Fibroblast of skin of scalp (primary cell): ENCODE data around the gene ITIH3.

Experiments
- DNase-seq: peaks from one replicate; pipeline ENCODE4 v3.0.0-alpha.2; 2013

Gene ITIH3

DNA sequence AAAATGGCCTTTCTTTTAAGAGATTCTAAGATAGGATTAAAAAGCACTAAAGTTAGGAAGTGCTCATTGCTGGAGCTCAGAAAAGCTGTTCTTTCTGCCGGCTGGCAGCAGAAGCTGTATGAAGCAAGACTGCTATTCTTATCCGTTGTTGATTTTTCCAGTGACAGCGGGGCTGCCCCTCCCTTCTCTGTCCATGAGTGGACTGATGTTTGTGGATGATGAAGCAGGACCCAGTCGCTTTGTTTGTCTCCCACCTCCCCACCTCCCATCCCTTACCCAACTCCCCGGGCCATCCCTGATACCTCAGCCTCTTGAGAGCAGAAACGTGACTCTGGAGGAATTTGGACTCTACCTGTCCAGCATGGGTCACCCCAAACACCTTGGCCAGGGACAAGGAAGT lies 50.6 kb downstream of the ITIH3 start:
- no peak for DNase-seq

- no peak for DNase-seq
Observed at GRCh38 chr3:52845691-52846431, 51.3 kb downstream of the ITIH3 start.

DNA sequence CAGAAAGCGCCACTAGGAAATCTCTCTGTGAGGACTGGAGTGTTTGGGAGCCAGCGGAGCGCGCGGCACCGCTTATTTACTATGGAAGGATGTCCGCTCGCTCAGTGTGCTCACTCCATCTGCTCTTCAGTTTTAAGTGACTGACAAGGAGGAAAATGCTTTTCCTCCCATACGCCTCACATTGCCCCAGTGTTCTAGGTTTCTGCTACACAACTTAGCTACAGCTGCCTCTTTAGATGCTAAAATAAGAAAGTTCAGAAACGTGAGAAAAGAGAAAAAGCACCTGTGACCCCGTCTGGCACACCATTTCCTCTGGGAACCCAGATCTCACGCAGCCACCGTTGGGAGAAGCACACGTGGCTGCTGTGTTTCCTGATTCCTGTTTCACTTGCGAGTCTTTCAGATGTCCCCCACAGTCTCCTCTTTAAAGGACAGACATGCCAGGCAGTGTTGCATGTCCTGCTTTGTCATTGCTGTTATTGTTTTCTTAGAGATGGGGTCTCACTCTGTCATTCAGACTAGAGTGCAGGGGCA lies 51.9 kb downstream of the ITIH3 start:
- DNase-seq: no peak

DNA sequence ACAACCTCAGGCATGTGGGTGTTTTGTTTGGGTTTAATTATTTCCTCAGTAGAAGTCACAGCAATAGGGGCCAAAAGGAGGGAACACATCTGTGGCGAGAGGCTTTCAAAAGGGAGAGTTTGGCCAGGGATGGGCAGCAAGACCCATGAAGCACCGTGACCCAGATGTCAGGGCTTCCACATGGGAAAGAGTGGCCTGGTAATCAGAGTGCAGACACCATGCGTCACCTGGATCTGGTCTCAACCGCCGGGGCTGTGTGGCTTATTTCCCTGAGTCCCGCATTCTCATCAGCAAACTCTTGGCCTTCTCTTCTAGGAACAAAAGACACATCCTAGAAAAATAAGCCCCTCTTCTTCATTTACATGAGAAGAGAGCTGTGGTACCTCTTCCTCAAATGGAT lies 52.6 kb downstream of the ITIH3 start:
- DNase-seq: no peak

GRCh38 chr3:52847726-52848125 lies 53.1 kb downstream of the ITIH3 start:
- no peak for DNase-seq

GRCh38 chr3:52848617-52849016 lies 54.0 kb downstream of the ITIH3 start:
- peak; percentile 74 for DNase-seq

DNA sequence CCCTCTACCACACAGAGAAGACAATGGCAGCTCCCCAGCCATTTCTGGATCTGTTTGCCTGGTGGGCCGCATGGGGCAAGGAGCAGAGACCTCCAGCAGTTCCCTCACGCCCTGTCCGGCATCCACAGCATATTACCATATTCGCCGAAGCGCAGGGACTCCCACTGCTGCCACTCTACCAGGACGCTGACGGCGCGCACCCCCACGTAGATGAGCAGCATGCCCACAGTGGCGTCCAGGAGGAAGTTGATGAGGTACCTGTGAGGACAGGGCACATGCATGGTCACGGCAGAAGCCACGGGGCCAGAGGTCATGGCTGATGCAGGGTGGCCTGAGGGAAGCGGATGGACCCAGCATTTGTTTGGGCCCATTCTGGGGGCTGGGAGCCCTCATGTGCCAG lies 55.1 kb downstream of the ITIH3 start:
- no peak for DNase-seq

- peak; percentile 40 for DNase-seq
Observed at GRCh38 chr3:52851348-52851747, 56.8 kb downstream of the ITIH3 start.

- DNase-seq: no peak
Observed at GRCh38 chr3:52852419-52852818, 57.8 kb downstream of the ITIH3 start.

DNA sequence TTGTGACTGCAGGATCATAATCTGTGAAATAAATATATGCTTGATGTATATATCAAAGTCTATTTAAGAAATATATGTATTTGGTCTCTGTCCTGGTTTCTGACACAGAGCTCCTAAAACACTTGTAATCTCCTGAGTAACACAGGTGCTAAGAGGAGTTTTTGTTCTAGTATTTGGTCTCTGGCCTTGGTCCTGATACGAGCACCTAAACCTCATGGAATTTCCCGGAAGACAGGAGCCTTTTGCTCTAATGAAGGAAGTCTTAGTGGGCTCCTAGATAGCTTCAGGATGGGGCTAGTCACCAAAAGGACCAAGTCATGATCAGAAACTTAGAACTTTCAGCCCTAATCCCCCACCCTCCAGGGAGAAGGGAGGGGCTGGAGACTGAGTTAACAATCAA lies 59.4 kb downstream of the ITIH3 start:
- DNase-seq: no peak

DNA sequence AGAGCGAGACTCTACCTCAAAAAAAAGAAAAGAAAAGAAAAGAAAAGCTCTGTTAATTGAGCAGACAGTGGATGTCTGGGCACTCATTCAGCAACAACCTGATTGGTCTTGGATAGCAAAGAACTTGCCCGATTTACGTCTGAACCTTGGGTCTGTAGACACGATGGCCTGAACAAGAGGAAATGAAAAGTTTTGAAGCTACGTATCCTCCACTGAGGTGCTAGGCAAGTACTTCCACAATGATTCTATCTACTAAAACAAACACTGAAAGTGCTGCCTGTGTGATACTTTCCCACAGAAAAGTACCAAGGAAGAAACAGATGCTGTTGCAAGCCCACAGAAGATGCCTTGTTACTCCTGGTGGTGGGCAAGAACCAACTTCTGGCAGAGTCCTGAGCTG lies 62.1 kb downstream of the ITIH3 start:
- DNase-seq: no peak

DNA sequence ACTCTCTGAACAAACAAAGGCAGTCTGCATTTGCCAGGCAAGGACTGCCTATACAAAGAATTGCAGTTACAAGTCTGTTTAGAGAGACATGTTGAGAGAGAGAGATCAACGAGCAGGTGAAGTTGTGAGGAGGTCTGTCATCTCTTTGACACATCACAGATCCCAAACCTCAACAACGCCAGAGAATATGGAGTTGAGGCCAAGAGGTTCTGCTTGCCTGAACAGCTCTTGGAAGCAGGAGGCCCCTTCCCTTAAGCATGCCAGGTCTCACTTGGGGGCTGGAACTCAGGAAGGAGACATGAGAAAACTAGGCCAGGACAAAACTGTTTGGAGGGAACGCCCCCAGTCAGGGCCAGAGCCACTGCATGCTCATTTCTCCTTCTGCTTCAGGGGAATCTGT lies 62.5 kb downstream of the ITIH3 start:
- no peak for DNase-seq

DNA sequence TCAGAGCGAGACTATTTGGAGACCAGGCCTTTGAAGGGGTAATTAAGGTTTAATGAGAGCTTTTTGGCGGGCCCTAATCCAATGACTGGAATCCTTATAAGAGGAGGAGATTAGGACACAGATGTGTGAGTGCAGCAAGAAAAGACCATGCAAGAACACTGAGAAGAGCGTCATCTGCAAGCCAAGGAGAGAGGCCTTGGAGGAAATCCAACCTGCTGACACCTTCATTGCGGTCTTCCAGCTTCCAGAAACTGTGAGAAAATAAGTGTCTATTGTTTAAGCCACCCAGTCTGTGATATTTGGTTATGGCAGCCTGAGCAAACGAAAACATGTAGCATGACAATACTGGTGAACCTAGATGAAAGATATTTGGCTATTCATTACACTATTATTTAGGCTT lies 63.3 kb downstream of the ITIH3 start:
- DNase-seq: no peak
